Measurements from ENCODE around the gene IP6K1.
A peak's percentile ranks its signal among the peaks of the same experiment; 100 is the strongest.
"Not testable (repeated sequence)": the region's sequence is repeated elsewhere in the genome, so short reads cannot be mapped to it uniquely, and the experiment has no call there.

IP6K1 gene

DNA sequence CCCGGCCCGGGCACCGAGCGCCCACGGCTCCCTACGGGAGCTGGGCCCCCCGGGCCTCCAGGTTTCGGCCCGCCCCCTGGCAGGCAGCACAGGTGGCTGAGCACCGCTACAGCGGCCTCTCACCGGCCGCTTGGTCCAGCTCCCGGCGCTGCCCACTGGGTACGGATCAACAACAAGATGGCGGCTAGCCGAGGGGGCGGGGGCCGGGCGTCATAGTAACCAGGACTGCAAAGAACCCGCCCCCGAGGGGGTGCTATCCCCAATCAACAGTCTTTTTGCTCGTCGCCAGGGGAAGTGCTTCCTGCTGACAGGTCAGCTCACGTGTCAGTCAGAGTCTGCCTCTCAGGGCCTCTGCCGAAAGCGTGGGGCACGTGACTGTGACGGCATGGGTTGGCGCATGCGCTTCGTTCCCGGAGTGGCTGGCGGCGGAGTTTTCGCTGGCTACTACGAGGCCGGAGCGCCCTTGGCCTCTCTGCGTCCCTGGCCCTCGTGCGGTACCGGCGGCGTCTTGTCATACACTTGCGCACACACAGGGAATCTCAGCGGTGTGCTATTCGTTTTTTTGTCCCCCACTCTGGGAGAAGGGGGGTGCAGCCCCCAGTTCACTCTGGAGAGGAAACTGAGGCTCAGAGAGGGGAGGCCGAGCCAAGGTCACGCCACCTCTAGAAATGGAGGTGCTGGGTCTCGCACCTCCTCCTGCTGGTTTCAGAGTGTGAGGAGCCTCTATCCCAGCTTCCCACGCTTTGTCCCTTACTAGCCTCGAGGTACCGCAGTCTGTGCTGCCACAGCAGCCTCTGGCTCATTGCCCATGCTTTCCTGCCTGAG is at the start of gene IP6K1:
Gene IP6K1, minus strand, starts transcription at position 186 of the 825 bp plus-strand sequence. CDS start 38,502 bp downstream, outside the sequence.
- peak; percentile 99 to 100 for DNase-seq

DNA sequence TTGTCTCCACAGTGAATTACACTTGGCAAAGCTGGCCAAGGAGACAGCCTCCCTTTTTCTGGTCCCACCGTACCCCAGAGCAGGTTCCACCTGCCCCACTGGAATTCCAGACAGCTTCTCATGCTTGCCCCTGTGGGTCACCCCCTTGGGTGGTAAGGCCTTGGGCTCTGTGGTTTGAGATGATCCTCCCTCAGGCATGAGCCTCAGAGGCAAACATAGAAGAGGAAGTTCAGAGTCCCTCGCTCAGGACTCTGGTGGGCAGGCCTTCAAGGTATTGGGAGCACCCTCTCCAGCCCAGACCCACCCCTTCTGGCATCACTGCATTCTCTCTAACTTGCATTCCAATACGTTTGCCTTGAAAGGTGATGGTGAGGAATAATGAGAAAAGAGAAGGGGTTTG is 45.0 kb upstream of the IP6K1 start:
- DNase-seq, result no peak

DNA sequence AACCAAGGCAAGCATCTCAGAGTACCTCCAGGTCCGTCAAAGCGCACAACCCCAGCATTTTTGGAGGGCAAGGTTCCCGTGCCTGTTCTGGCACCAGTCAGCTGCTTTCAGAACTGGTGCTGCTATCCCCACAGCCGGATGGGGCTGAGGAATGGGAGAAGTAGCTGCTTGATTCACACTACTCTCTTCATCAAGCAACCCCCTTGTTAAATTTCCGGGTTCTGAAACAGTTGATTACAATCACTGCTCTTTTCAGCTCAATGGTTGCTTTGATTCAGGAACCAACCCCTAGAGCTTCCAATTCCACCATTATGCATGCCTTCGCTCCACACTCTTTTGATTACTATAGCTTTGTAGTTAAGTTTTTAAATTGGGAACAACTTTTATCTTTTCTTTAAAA is 39.7 kb upstream of the IP6K1 start:
- no peak for DNase-seq

DNA sequence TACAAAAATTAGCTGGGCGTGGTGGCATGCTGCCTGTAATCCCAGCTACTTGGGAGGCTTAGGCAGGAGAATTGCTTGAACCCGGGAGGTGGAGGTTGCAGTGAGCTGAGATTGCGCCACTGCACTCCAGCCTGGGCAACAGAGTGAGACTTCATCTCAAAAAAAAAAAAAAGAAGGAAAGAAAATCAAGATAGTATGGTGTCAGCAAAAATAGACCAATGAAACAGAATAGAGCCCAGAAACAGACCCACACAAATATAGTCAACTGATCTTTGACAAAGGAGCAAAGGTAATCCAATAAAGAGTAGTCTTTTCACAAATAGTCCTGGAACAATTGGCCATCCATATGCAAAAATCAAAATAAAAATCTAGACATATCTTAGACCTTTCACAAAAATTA is 36.8 kb upstream of the IP6K1 start:
- DNase-seq, result not testable (repeated sequence)

DNA sequence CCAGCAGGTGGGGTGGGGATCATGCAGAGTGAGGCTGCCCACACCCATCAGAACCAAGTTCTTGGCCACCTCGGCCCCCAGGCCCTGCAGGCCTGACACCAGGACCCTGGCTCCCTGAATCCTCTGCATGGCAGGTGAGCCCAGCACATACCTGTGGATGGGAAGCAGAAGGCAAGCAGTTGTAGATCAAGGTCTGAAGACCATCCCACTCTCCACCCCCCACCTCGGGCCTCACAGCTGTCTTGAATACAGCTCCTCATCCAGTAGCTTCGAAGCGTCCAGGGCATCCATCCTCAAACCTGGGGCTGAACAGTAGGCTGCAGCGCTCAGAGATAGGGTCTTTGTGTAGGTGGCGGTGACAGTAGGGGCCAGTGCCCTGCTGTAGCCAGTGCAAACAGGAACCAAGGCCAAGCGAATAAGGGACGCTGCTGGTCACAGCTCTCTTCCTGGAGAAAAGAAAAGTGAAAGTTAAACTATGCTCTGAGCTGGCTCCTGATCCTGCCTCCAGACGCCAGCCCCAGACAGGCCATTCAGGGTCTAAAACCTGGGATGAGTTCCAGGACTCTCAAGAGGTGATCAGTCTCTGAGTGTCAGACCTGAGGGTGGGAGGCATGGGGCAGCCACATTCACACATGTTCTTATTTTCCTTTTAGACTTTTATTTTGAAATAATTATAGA is 27.3 kb upstream of the IP6K1 start, which contains the start of gene UBA7:
Gene UBA7, minus strand, starts transcription at position 457 of the 678 bp plus-strand sequence. Its CDS starts 166 bp downstream, at position 291.
- DNase-seq, result peak in 1 of 2 donors; percentile 60

- no peak for DNase-seq
Observed at GRCh38 chr3:49812916-49813496, 26.7 kb upstream of the IP6K1 start.

DNA sequence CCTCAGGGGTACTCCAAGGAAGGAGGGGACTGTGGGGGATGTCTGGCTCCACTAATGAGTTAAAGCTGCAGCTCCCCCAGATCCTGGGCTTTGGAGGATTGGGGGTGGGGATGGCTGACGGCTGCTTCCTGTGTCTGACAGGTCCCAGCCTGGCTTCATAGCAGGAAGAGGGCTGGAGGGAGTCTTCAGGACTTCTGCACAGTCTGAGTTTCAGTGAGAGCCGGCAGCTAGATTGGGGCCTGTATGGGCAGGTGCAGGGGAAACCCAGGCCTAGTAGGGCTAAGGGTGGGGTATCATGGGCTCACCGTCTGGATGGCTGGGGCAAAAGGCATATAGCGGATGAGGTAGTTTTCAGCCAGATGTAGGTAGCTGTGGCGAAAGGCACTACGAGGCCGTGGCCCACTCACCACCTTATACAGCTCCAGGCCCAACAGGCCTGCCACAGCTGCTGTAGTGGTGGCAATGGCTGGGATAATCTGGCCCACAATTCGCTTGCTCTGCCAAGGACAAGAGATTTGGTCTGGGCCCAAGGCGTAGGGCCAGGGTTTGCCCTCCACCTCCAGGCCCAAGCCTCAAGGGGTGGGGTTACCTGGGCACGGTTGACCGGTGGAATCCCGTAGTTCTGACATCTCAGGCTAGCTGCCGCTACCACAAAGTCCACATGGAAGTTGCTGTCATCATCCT is 21.2 kb upstream of the IP6K1 start:
- DNase-seq, result no peak

GRCh38 chr3:49806850-49807249 is 20.5 kb upstream of the IP6K1 start:
- no peak for DNase-seq

- peak in 1 of 2 donors; percentile 33 for DNase-seq
Observed at GRCh38 chr3:49805897-49806701, 19.8 kb upstream of the IP6K1 start.

DNA sequence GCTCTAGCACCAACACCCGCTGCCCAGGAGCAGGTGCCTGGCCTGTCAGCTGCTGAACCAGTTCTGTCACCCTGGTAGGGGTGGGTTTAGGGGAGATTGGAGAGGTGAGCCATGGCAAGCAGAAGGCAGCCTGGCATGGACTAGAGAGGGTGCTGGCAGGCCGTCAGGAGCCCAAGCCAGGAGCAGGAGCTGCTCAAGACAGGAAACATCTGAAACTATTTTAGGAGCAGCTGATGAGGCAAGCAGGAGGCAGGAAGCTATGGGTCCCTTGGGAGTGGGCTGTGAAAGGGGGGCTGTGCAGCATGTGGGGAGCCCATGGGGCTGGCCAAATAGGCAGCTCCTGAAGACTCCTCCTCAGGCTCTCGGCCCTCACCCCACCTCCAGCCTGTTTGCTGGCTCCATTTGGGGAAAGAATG is 19.0 kb upstream of the IP6K1 start:
- peak in 1 of 2 donors; percentile 39 for DNase-seq

GRCh38 chr3:49804141-49805041 is 18.0 kb upstream of the IP6K1 start:
- DNase-seq, result no peak

- no peak for DNase-seq
Observed at GRCh38 chr3:49803465-49804140, 17.3 kb upstream of the IP6K1 start.

GRCh38 chr3:49802719-49803464 is 16.6 kb upstream of the IP6K1 start, which contains the start of gene INKA1:
Gene INKA1, plus strand, starts transcription at chr3:49803261. Its CDS starts 132 bp downstream, at chr3:49803393.
- DNase-seq, result peak; percentile 78 to 87

DNA sequence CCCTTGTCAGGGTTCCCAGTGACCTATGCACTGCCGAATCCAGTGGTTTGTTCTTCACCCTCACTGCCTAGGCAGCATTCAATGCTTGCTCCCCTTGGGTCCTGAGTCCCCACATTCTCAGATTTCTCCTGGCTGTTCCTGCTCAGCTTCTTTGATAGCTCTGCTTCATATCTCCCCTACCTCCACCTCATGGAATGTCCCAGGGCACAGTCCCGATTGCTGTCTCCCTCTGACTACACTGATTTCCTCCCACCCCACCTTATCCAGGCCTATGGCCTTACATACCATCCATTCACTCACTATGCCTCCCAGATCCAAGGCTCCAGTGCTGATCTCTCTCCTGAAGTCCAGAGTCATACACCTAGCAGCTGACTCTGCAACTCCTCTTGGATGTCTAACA is 14.8 kb upstream of the IP6K1 start:
- DNase-seq, result no peak

- no peak for DNase-seq
Observed at GRCh38 chr3:49799761-49800160, 13.4 kb upstream of the IP6K1 start, which contains the start of gene CDHR4. Gene CDHR4, minus strand, starts transcription at chr3:49799873. Its CDS starts 61 bp downstream, at chr3:49799812.

DNA sequence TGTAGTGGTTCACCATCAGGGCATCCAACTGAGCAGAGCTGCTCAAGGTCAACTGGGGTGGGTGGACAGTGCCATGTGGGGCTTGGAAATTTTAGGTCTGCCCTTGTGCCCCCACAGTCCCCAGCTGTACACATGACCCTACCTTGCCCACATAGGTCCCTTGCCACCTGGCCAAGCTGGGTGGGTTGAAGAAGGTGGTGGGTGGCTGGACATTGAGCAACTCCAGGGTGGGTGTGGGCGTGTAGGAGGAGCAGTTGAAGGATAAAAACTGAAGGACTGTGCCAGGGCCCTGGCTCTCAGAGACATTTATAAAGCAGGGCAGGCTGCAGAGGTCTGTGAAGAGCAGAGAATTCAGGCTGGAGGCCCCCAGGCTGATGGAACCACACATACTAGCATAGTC is 12.8 kb upstream of the IP6K1 start:
- no peak for DNase-seq

DNA sequence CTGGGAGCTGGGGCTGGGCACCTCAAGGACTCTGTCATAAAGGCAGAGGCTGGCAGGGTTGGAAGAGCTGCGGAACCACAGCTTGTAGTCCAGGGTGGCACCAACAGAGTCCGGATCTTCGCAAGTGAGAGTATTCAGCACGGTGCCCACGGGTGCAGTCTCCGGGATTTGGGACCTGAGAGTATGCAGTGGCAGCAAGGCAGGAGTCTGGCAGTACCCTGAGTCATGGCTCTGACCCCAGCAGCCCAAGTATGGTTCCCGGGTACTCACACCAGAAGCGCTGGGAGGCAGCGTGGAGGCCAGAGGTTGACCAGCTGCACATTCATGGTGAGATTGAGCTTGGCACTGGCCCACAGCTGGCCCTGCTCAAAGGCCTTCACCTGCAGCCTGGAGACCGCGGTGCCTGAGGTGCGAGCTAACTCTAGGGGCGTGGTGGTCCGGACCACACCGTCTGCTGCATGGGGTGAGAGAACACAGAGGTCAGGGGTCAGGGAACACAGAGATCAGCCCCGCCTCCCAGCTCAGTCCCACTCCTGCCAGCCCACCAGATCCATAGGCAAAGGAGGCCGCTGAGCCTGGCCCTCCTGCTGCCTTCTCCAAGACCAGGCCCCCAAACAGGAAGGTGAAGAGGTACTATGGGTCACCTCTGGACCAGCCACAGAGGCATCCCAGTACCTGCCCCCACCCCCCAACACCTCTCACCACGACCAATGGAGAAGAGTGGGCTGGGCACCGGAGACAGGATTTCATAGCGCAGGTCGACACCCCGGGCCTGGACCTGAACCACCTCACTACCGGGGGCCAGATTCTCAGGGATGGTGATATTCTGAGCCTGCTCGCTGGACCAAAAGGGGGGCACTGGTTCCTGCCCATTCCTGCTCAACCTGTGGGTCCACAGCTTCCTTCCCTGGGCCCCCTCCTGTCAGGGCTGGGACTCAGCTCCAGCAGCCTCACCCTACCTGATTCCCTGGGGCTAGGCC is 8.9 kb upstream of the IP6K1 start:
- no peak for DNase-seq

- DNase-seq, result no peak
Observed at GRCh38 chr3:49794431-49794830, 8.1 kb upstream of the IP6K1 start.

All from hippocampal formation (tissue), 2 donors.